ENCODE measurements around the gene CSMD2.

DNA sequence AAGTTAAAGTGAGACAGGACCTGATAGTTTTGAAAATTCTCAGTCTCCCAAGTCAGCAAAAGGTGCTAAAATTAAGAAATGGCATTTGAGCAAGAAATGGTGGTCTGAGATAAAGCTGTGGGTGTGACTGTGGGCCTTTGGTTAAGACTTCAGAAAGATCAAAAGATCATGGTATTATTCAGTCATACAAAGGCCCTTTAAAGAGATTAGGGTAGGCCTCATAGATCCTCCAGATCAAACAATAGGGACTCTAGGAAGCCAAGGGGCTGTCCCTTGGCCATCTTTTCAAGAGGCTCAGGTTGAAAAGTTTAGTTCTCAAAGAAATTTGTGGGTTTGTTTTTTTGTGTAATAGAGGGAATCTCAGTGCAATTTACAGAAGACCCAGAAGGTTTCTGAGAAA is 292.8 kb downstream of the CSMD2 start:
- TF ChIP-seq POLR2A (IDR thresholded peaks at IDR 0.05; ENCODE audit: low read depth, low read length) (no peak), BHLHE40 (IDR thresholded peaks at IDR 0.05; ENCODE audit: low read depth, low read length) (no peak), CEBPB (IDR thresholded peaks at IDR 0.05; ENCODE audit: low read depth, low read length) (no peak), SMC3 (IDR thresholded peaks at IDR 0.05; ENCODE audit: low read depth, low read length) (no peak), RFX5 (IDR thresholded peaks at IDR 0.05; ENCODE audit: low read depth, low read length) (no peak), RCOR1 (IDR thresholded peaks at IDR 0.05; ENCODE audit: insufficient replicate concordance, low read length) (no peak), RAD21 (IDR thresholded peaks at IDR 0.05; ENCODE audit: low read length) (no peak), MXI1 (IDR thresholded peaks at IDR 0.05; ENCODE audit: borderline replicate concordance, low read depth, low read length) (no peak), MAZ (IDR thresholded peaks at IDR 0.05; ENCODE audit: borderline replicate concordance, low read depth, low read length) (no peak), FOS (IDR thresholded peaks at IDR 0.05; ENCODE audit: low read depth, low read length) (no peak)
- TF ChIP-seq, protein P1, sequence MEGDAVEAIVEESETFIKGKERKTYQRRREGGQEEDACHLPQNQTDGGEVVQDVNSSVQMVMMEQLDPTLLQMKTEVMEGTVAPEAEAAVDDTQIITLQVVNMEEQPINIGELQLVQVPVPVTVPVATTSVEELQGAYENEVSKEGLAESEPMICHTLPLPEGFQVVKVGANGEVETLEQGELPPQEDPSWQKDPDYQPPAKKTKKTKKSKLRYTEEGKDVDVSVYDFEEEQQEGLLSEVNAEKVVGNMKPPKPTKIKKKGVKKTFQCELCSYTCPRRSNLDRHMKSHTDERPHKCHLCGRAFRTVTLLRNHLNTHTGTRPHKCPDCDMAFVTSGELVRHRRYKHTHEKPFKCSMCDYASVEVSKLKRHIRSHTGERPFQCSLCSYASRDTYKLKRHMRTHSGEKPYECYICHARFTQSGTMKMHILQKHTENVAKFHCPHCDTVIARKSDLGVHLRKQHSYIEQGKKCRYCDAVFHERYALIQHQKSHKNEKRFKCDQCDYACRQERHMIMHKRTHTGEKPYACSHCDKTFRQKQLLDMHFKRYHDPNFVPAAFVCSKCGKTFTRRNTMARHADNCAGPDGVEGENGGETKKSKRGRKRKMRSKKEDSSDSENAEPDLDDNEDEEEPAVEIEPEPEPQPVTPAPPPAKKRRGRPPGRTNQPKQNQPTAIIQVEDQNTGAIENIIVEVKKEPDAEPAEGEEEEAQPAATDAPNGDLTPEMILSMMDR (conservative IDR thresholded peaks at IDR 0.05; ENCODE audit: low read depth, low read length), result no peak
- TF ChIP-seq, protein P2, sequence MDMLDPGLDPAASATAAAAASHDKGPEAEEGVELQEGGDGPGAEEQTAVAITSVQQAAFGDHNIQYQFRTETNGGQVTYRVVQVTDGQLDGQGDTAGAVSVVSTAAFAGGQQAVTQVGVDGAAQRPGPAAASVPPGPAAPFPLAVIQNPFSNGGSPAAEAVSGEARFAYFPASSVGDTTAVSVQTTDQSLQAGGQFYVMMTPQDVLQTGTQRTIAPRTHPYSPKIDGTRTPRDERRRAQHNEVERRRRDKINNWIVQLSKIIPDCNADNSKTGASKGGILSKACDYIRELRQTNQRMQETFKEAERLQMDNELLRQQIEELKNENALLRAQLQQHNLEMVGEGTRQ (IDR thresholded peaks at IDR 0.05; ENCODE audit: low read depth, low read length), result no peak
- TF ChIP-seq, protein P3, sequence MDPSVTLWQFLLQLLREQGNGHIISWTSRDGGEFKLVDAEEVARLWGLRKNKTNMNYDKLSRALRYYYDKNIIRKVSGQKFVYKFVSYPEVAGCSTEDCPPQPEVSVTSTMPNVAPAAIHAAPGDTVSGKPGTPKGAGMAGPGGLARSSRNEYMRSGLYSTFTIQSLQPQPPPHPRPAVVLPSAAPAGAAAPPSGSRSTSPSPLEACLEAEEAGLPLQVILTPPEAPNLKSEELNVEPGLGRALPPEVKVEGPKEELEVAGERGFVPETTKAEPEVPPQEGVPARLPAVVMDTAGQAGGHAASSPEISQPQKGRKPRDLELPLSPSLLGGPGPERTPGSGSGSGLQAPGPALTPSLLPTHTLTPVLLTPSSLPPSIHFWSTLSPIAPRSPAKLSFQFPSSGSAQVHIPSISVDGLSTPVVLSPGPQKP (IDR thresholded peaks at IDR 0.05; ENCODE audit: borderline replicate concordance, low read depth, low read length), result no peak
